Amniotic epithelial cell (primary cell): ENCODE data around the gene SMC3.

Experiments
- DNase-seq: peaks from one replicate; pipeline ENCODE4 v3.0.0-alpha.2; 2010; ENCODE audit warnings: low read depth

SMC3 gene

GRCh38 chr10:110646417-110647135 lies 79.1 kb downstream of the SMC3 start:
- no peak for DNase-seq

- no peak for DNase-seq
Observed at GRCh38 chr10:110647136-110647430, 79.6 kb downstream of the SMC3 start.

GRCh38 chr10:110648692-110649346 lies 81.3 kb downstream of the SMC3 start:
- no peak for DNase-seq

- DNase-seq = no peak
Observed at GRCh38 chr10:110649347-110650264, 82.1 kb downstream of the SMC3 start.

- DNase-seq = no peak
Observed at GRCh38 chr10:110650265-110650668, 82.8 kb downstream of the SMC3 start.

- peak; percentile 21 for DNase-seq
Observed at GRCh38 chr10:110651044-110651958, 83.8 kb downstream of the SMC3 start.

- DNase-seq = no peak
Observed at GRCh38 chr10:110652475-110653118, 85.1 kb downstream of the SMC3 start.
